Glomerular endothelial cell (primary cell): ENCODE results near the gene SCLY. TPM values are rescaled to one million over a fixed set of nuclear protein-coding genes. Genes with fewer than 3 reads are reported as not detected.
A peak's percentile ranks its signal among the peaks of the same experiment; 100 is the strongest.

Source experiments
- DNase-seq: peaks from one replicate; pipeline ENCODE4 v3.0.0-alpha.2; 2011; ENCODE audit warnings: low read depth, low spot score; ENCODE audit errors: extremely low read depth
- total RNA-seq: library from RNA; depleted of rRNA; stranded (reverse); fragments of >200 nt; gene quantifications from 2 replicates; pipeline ENCODE4 v1.2.3, GENCODE V29; 2015

SCLY gene
- total RNA-seq, 1 donor from 2014 or later, result 22.9 TPM

- no peak for DNase-seq
Measured at GRCh38 chr2:238096311-238097011, 35.7 kb downstream of the SCLY start.

GRCh38 chr2:238097201-238097987 lies 36.6 kb downstream of the SCLY start:
- DNase-seq, result no peak

GRCh38 chr2:238097988-238098871 lies 37.4 kb downstream of the SCLY start:
- DNase-seq, result peak; percentile 20

GRCh38 chr2:238098901-238099713 lies 38.3 kb downstream of the SCLY start:
- DNase-seq, result no peak

- DNase-seq, result no peak
Measured at GRCh38 chr2:238099714-238100048, 38.9 kb downstream of the SCLY start.

- DNase-seq, result no peak
Measured at GRCh38 chr2:238100049-238100820, 39.4 kb downstream of the SCLY start, which contains the start of gene ESPNL. ESPNL (plus strand) TSS chr2:238100340; CDS start chr2:238100420, 80 bp downstream.

- no peak for DNase-seq
Measured at GRCh38 chr2:238100821-238101771, 40.3 kb downstream of the SCLY start.

- DNase-seq, result no peak
Measured at GRCh38 chr2:238101891-238102841, 41.4 kb downstream of the SCLY start.

GRCh38 chr2:238102865-238103264 lies 42.1 kb downstream of the SCLY start:
- DNase-seq, result no peak

- no peak for DNase-seq
Measured at GRCh38 chr2:238103465-238104225, 42.8 kb downstream of the SCLY start.

GRCh38 chr2:238104226-238104690 lies 43.5 kb downstream of the SCLY start:
- DNase-seq, result no peak

GRCh38 chr2:238104691-238105371 lies 44.0 kb downstream of the SCLY start:
- no peak for DNase-seq

- no peak for DNase-seq
Measured at GRCh38 chr2:238105506-238106338, 44.9 kb downstream of the SCLY start.

- DNase-seq, result no peak
Measured at GRCh38 chr2:238106339-238106697, 45.5 kb downstream of the SCLY start.
